HT1080 (cell line): ENCODE results near the gene AHNAK2. TPM values are rescaled to one million over a fixed set of nuclear protein-coding genes. Genes with fewer than 3 reads are reported as not detected.
"Not testable (repeated sequence)": the region's sequence is repeated elsewhere in the genome, so short reads cannot be mapped to it uniquely, and the experiment has no call there.

Experiments used
- DNase-seq: peaks from one replicate; pipeline ENCODE4 v3.0.0-alpha.2; 2015; ENCODE audit warnings: low read depth
- total RNA-seq: library from RNA; depleted of rRNA; stranded (reverse); fragments of >200 nt; shearing (Covaris generic); gene quantifications from 2 replicates; pipeline ENCODE4 v1.2.3, GENCODE V29; 2014

AHNAK2 gene
- total RNA-seq, 1 experiment from 2014 or later, result 54.6 TPM

- no peak for DNase-seq
Observed at GRCh38 chr14:104954746-104955395, 23.3 kb downstream of the AHNAK2 start.

GRCh38 chr14:104953896-104954656 lies 24.1 kb downstream of the AHNAK2 start:
- no peak for DNase-seq

- no peak for DNase-seq
Observed at GRCh38 chr14:104953097-104953496, 25.1 kb downstream of the AHNAK2 start.

- DNase-seq, result not testable (repeated sequence)
Observed at GRCh38 chr14:104951863-104952657, 26.1 kb downstream of the AHNAK2 start.

- not testable (repeated sequence) for DNase-seq
Observed at GRCh38 chr14:104950701-104951100, 27.5 kb downstream of the AHNAK2 start.

- no peak for DNase-seq
Observed at GRCh38 chr14:104950021-104950420, 28.2 kb downstream of the AHNAK2 start.

GRCh38 chr14:104949406-104949955 lies 28.7 kb downstream of the AHNAK2 start:
- not testable (repeated sequence) for DNase-seq

- no peak for DNase-seq
Observed at GRCh38 chr14:104948736-104949031, 29.5 kb downstream of the AHNAK2 start.

- DNase-seq, result not testable (repeated sequence)
Observed at GRCh38 chr14:104947881-104948735, 30.1 kb downstream of the AHNAK2 start.

- DNase-seq, result not testable (repeated sequence)
Observed at GRCh38 chr14:104947201-104947600, 31.0 kb downstream of the AHNAK2 start.

- DNase-seq, result not testable (repeated sequence)
Observed at GRCh38 chr14:104945986-104946965, 31.9 kb downstream of the AHNAK2 start.

- not testable (repeated sequence) for DNase-seq
Observed at GRCh38 chr14:104945266-104945665, 32.9 kb downstream of the AHNAK2 start.

GRCh38 chr14:104944436-104945205 lies 33.6 kb downstream of the AHNAK2 start:
- DNase-seq, result not testable (repeated sequence)

GRCh38 chr14:104944016-104944308 lies 34.2 kb downstream of the AHNAK2 start:
- not testable (repeated sequence) for DNase-seq

- DNase-seq, result not testable (repeated sequence)
Observed at GRCh38 chr14:104943216-104944015, 34.8 kb downstream of the AHNAK2 start.

GRCh38 chr14:104942586-104942985 lies 35.6 kb downstream of the AHNAK2 start:
- DNase-seq, result no peak

GRCh38 chr14:104941508-104942365 lies 36.4 kb downstream of the AHNAK2 start:
- DNase-seq, result no peak
